Ectodermal cell (in vitro differentiated cells): Measurements from ENCODE around the gene ELMO1.

Source experiments
- H3K27ac ChIP-seq: 2 replicates; pipeline ENCODE4 v1.7.0; 2013; ENCODE audit warnings: mild to moderate bottlenecking, low read depth, low read length; ENCODE audit not compliant: insufficient read depth, poor library complexity, severe bottlenecking
- H3K27me3 ChIP-seq: 2 replicates; pipeline ENCODE4 v1.7.0; 2013; ENCODE audit warnings: mild to moderate bottlenecking, low read length; ENCODE audit not compliant: insufficient read depth, control insufficient read depth, poor library complexity, severe bottlenecking
- H3K36me3 ChIP-seq: one replicate; pipeline ENCODE4 v1.7.0; 2013; ENCODE audit warnings: low read length; ENCODE audit not compliant: control insufficient read depth, insufficient read depth
- H3K4me1 ChIP-seq: one replicate; pipeline ENCODE4 v1.7.0; 2013; ENCODE audit warnings: low read length; ENCODE audit not compliant: control insufficient read depth, insufficient read depth
- H3K4me3 ChIP-seq: 2 replicates; pipeline ENCODE4 v1.7.0; 2013; ENCODE audit warnings: low read depth, low read length, control low read depth; ENCODE audit not compliant: insufficient read depth
- H3K9me3 ChIP-seq: 2 replicates; pipeline ENCODE4 v1.7.0; 2013; ENCODE audit warnings: mild to moderate bottlenecking, low read length, moderate library complexity; ENCODE audit not compliant: control insufficient read depth
- WGBS, 2 experiments: methylation state at CpG; one replicate each; pipeline ENCODE4 v1.1.7; 2013; ENCODE audit warnings: missing lambda C conversion rate in 2 of 2; 5-methylcytosine and 5-hydroxymethylcytosine counted together

The ELMO1 gene

DNA sequence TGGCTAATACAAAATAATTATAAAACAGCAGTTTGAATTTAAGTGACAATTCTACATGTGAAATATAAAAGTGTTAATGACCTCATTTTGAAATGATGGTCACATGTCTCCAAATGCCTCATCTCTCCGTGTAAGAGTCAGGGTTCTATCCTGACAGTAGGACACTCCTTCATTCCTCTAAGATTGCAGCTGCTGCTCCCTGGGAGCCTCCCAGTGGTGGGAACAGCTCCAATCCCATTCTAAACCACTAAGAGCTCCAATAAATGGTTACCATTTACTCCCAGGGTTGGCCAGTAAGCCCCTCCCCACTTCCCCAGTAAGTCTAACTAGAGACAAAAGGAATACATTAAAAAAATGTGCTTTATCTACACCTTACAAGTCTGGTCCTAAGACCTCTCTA is 379.8 kb downstream of the ELMO1 start:
- Histone ChIP-seq H3K9me3 (no peaks in the 10 kb centered on the region), H3K4me3 (no peak overlapping the region), H3K27me3 (no peaks in the 10 kb centered on the region), H3K4me1 (no peaks in the 10 kb centered on the region), H3K27ac (no peak overlapping the region), H3K36me3 (no peaks in the 10 kb centered on the region)
- 61 to 91% methylated on average over 1 of the region's 1 CpG for WGBS, 2 experiments

DNA sequence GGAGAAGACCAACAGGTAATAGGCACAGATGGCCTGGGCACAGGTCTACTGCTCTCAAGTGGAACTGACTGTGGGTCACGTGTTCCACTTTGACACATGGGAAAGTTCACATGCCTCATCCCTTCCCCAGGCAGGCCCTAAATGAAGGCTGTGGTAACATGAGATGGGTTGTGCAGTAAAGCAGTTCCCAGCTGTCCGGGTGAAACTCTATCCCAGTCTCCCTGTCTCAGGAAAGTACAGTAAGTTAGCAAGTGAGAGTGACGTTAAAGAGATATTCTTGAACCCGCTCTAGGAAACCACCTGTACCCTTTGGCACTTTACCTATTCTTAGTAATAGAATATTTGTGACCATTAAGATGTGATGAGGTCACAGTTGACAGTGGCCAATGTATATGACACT is 380.6 kb downstream of the ELMO1 start:
- Histone ChIP-seq H3K4me1 (no peaks in the 10 kb centered on the region), H3K27me3 (no peaks in the 10 kb centered on the region), H3K36me3 (no peaks in the 10 kb centered on the region), H3K4me3 (no peak overlapping the region), H3K9me3 (no peaks in the 10 kb centered on the region), H3K27ac (no peak overlapping the region)
- WGBS, 2 experiments, result 91 to 92% methylated on average over 4 of the region's 4 CpGs

DNA sequence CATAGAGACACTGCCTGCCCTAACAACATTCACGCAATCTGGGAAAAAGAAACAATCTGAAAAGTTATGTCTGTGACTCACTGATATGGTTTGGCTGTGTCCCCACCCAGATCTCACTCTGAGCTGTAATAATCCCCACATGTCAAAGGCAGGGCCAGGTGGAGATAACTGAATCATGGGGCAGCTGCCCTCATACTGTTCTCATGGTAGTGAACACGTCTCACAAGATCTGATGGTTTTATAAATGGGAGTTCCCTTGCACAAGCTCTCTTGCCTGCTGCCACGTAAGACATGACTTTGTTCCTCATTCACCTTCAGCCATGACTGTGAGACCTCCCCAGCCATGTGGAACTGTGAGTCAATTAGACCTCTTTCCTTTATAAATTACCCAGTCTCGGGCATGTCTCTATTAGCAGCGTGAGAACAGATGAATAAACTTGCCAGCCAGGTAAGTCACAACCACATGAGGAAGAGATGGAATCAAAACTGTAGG is 382.8 kb downstream of the ELMO1 start:
- Histone ChIP-seq H3K36me3 (no peaks in the 10 kb centered on the region), H3K4me1 (peaks cover 5% of the 10 kb centered on the region), H3K27ac (no peak overlapping the region), H3K9me3 (no peaks in the 10 kb centered on the region), H3K4me3 (no peak overlapping the region), H3K27me3 (no peaks in the 10 kb centered on the region)
- WGBS, 2 experiments, result 92 to 96% methylated on average over 5 of the region's 5 CpGs

DNA sequence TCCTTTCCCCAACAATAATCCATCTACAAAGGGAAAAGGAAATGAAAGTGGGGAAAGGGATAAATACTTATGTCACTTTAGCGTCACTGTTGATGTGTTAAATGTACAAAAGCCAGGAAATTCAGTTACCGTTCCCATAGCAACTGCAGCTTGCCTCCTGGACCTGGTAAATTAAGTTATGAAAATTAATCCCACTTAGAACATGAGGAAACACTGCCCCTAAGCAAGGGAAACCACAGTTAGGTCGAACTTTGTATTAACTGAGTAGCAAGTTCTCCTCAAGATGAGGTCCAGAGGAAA is 386.2 kb downstream of the ELMO1 start:
- H3K27ac ChIP-seq, result no peak overlapping the region
- no peaks in the 10 kb centered on the region for H3K36me3 ChIP-seq
- no peaks in the 10 kb centered on the region for H3K9me3 ChIP-seq
- H3K4me3 ChIP-seq, result no peak overlapping the region
- 89 to 91% methylated on average over 3 of the region's 3 CpGs for WGBS, 2 experiments
- H3K27me3 ChIP-seq, result no peaks in the 10 kb centered on the region
- H3K4me1 ChIP-seq, result peaks cover 5% of the 10 kb centered on the region

DNA sequence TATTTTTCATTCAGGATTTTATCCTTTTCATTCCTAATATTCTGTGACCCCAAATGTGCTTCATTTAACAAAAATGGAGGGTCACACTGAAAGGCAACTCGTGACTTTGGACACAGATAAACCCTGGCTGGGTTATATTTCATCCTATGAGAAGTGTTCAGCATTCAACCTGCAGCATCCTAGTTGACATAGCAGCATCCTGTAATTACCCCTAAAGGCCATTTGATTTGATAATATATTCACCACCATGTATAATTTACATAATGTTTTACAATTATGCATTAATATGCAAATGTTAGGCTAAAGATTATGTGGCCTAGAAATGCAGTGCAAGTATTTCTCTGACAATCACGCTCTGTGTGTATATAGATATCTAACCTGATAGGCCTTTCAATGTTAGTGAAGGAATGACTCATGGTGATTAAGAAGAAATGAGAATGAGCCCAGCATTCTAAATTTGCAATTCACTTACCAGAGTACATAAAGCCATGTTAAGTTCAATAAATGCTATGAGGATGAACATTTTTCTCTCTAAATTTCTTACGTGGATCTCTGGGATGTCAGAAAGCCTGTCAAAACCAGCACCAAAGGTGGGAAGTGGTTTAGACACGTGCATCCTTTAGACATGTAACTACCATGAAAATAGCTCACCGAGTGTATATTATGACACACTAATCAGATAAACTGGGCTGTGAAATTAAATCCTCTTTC is 386.7 kb downstream of the ELMO1 start:
- H3K4me1 ChIP-seq, result peaks cover 5% of the 10 kb centered on the region
- no peak overlapping the region for H3K4me3 ChIP-seq
- no peaks in the 10 kb centered on the region for H3K27me3 ChIP-seq
- H3K27ac ChIP-seq, result no peak overlapping the region
- H3K36me3 ChIP-seq, result no peaks in the 10 kb centered on the region
- 95% methylated on average over 4 to 5 of the region's 5 CpGs for WGBS, 2 experiments
- H3K9me3 ChIP-seq, result no peaks in the 10 kb centered on the region

DNA sequence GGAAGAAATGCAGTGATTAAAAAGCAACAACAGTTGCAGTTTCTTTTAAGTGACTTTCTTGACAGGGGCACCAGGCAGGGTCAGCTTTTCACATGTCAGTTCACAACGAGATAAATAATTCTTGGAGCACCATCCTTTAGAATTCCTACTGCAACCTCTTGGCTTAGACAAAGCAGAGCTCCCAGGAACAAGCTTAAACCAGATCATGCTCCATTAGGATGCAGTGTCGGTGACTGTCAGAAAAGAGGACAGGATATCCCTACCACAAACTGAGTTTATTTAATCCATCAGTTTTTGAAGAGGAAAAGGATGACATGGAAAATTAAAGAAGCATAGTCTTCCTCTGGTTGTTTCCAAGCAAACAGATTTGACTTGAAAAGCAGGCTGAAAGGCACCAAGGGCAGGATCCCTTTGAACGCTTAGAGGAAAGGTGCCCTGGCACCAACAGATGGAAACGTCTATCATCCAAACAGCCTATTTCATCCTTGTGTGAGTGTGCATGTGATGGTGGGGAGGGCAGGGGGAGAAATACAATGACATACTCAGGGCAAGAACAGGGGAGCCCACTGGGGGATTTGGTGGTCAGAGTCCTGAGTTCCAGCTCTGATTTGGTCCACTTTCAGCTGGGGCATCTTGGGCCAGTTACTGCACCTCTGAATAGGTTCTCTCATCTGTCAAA is 392.3 kb downstream of the ELMO1 start:
- Histone ChIP-seq H3K9me3 (no peaks in the 10 kb centered on the region), H3K27ac (no peak overlapping the region), H3K4me1 (peaks cover 3% of the 10 kb centered on the region), H3K27me3 (no peaks in the 10 kb centered on the region), H3K4me3 (no peak overlapping the region), H3K36me3 (no peaks in the 10 kb centered on the region)
- WGBS, 2 experiments, result 58 to 71% methylated on average over 4 of the region's 4 CpGs

DNA sequence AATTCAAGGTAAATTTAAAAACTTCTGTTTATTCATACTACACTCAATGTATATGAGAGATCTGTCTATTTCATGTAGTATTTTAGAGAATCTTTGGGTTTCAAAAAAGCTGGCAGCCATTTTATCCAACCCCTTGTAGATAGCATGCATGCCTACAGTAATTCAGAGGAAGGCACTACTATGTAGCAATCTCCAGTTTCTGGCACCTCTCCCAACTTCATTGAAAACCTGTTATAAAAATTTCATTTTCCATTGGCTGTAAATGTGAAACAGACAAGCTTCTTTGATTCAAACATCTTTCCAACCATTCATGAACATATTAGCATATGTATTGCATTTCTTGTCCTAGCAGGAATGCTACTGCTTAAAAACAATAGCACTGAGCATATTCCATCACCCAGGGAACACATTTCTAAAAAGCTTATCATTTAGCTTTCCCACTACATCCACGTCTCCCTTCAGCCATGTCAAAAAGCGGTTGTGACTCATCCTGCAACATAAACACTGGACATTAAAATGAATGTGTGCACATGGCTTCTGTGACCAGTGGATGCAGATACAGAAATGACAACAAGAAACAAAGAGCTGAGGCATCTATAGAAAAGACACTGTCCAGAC is 393.9 kb downstream of the ELMO1 start:
- no peaks in the 10 kb centered on the region for H3K9me3 ChIP-seq
- peaks cover 3% of the 10 kb centered on the region for H3K4me1 ChIP-seq
- 93 to 94% methylated on average over 2 of the region's 2 CpGs for WGBS, 2 experiments
- H3K27me3 ChIP-seq, result no peaks in the 10 kb centered on the region
- H3K36me3 ChIP-seq, result no peaks in the 10 kb centered on the region
- H3K27ac ChIP-seq, result no peak overlapping the region
- H3K4me3 ChIP-seq, result no peak overlapping the region

DNA sequence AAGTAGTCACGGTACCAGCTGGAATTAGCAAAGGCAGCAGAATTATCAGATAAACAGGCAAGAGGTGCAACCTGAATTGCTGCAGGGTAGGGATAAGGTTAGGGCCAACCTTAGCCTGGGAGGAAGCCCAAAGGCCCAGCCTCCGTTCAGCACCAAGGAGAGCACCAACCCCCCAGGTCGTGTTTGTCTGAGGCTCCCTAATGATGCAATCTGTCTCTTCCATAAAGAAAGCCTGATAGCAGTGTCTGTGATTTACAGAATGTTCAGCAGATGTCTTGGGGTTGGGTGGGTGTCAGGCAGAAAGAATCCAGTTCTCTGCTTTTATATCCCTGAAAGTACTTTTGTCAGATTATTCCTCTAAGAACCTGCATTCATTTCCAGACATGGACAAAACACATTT is 396.0 kb downstream of the ELMO1 start:
- peaks cover 3% of the 10 kb centered on the region for H3K4me1 ChIP-seq

DNA sequence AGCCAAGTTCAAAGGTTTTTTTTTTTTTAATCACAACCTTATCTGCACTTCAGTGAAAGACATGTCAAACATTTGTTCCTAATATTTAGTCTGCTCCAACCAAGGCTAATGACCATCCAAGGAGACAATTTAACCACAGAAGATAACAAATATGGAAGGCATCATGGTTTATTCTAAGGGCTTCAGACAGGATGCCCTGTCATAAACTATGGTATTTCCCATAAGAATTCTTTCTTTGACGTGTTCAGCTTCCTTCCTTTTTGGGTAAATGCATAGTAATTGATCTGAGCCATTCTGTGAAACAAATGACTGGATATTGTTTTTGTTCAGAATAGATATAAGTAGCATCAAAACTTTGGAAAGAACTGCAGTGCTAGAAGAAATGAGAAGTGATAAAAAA is 397.9 kb downstream of the ELMO1 start:
- Histone ChIP-seq H3K27ac (no peak overlapping the region), H3K27me3 (no peaks in the 10 kb centered on the region), H3K4me3 (no peak overlapping the region), H3K9me3 (no peaks in the 10 kb centered on the region), H3K4me1 (peaks cover 3% of the 10 kb centered on the region), H3K36me3 (no peaks in the 10 kb centered on the region)
- 95 to 100% methylated on average over 1 of the region's 1 CpG for WGBS, 2 experiments

More for the DNA sequence above, 396.0 kb downstream of the ELMO1 start:
- WGBS, 2 experiments, result 35 to 37% methylated on average over 3 of the region's 3 CpGs
- Histone ChIP-seq H3K36me3 (no peaks in the 10 kb centered on the region), H3K27me3 (no peaks in the 10 kb centered on the region), H3K27ac (no peak overlapping the region), H3K4me3 (no peak overlapping the region), H3K9me3 (no peaks in the 10 kb centered on the region)

DNA sequence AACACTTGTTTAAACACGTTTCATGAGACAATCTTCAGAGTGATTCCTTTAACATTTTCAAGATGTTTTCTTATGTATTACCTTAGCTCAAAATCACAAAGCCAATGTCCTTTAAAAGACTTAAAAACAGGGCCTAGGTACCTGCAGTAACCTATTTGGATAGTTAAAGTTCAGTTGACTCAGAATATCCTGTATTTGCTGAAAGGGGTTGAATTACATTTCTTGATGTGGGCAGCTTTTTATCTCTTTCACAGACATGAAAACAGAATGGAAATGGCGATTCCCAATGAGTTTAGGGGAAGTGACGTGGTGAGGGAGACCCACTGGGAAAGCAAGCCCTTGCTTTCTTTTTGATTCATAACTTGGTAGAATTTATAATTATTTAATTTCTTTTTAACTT is 400.0 kb downstream of the ELMO1 start:
- Histone ChIP-seq H3K27me3 (no peaks in the 10 kb centered on the region), H3K27ac (no peak overlapping the region), H3K4me1 (no peaks in the 10 kb centered on the region), H3K9me3 (no peaks in the 10 kb centered on the region), H3K36me3 (no peaks in the 10 kb centered on the region), H3K4me3 (no peak overlapping the region)
- WGBS, 2 experiments, result 94 to 100% methylated on average over 2 to 3 of the region's 3 CpGs
